CD14-positive monocyte (primary cell): ENCODE measurements around the gene DSCAML1. TPM values are rescaled to one million over a fixed set of nuclear protein-coding genes. Genes with fewer than 3 reads are reported as not detected.

Experiments
- DNase-seq, 3 donors: peaks; one replicate each; pipeline ENCODE4 v3.0.0-alpha.2; 2011 to 2022
- H2AFZ ChIP-seq: 2 replicates; pipeline ENCODE4 v1.6.0; 2012; ENCODE audit warnings: mild to moderate bottlenecking, low read depth, low read length, inconsistent platforms; ENCODE audit not compliant: insufficient read depth, poor library complexity, severe bottlenecking
- H3K27ac ChIP-seq, 2 donors: 1 replicate in 1 of 2; 2 replicates in 1 of 2; pipeline ENCODE4 v1.5.1; 2012 to 2013; ENCODE audit warnings: low read length in 2 of 2, control low read depth in 1 of 2, inconsistent platforms in 1 of 2, low read depth in 1 of 2, mild to moderate bottlenecking in 1 of 2
- H3K27me3 ChIP-seq, 2 donors: one replicate each; pipeline versions ENCODE4 v1.6.0 to v1.6.1; 2011 to 2013; ENCODE audit warnings: low read length in 2 of 2; ENCODE audit not compliant: control insufficient read depth in 2 of 2, insufficient read depth in 2 of 2
- H3K36me3 ChIP-seq, 2 donors: replicated peaks in 1 of 2; 1 replicate in 1 of 2; 2 replicates in 1 of 2; pipeline versions ENCODE4 v1.5.1 to v1.6.1; 2012 to 2013; ENCODE audit warnings: low read length in 2 of 2, control low read depth in 1 of 2, inconsistent platforms in 1 of 2, mild to moderate bottlenecking in 1 of 2; ENCODE audit not compliant: insufficient read depth in 2 of 2, control insufficient read depth in 1 of 2
- H3K4me1 ChIP-seq, 2 donors: 1 replicate in 1 of 2; 2 replicates in 1 of 2; pipeline versions ENCODE4 v1.5.1 to v1.6.1; 2012 to 2013; ENCODE audit warnings: low read length in 2 of 2, control low read depth in 1 of 2, inconsistent platforms in 1 of 2, mild to moderate bottlenecking in 1 of 2, moderate library complexity in 1 of 2; ENCODE audit not compliant: insufficient read depth in 2 of 2, control insufficient read depth in 1 of 2
- H3K4me2 ChIP-seq: replicated peaks from 2 replicates; pipeline ENCODE3; 2012; ENCODE audit warnings: low read length, moderate library complexity, mild to moderate bottlenecking; ENCODE audit not compliant: poor library complexity, severe bottlenecking; ENCODE audit errors: extremely low read depth
- H3K4me3 ChIP-seq, 3 experiments: fragments of 200-600 bp in 1 of 3; sonication (generic) in 1 of 3; replicated peaks in 1 of 3; 1 replicate in 2 of 3; 2 replicates in 1 of 3; pipeline ENCODE4 v1.5.1; 2011 to 2013; ENCODE audit warnings: low read length in 3 of 3, mild to moderate bottlenecking in 3 of 3, control low read depth in 2 of 3, low read depth in 2 of 3, inconsistent platforms in 1 of 3, moderate library complexity in 1 of 3
- H3K79me2 ChIP-seq: 2 replicates; pipeline ENCODE4 v1.6.0; 2012; ENCODE audit warnings: mild to moderate bottlenecking, control low read depth, inconsistent platforms, low read length, moderate library complexity; ENCODE audit not compliant: insufficient read depth
- H3K9ac ChIP-seq: 2 replicates; pipeline ENCODE4 v1.6.0; 2017; ENCODE audit warnings: low read length, mild to moderate bottlenecking; ENCODE audit not compliant: insufficient read depth, poor library complexity, severe bottlenecking
- H3K9me3 ChIP-seq, 2 donors: replicated peaks in 1 of 2; 1 replicate in 1 of 2; 2 replicates in 1 of 2; pipeline versions ENCODE4 v1.5.1 to v1.6.1; 2012 to 2013; ENCODE audit warnings: low read length in 2 of 2, control low read depth in 1 of 2; ENCODE audit not compliant: control insufficient read depth in 1 of 2, insufficient read depth in 1 of 2
- H4K20me1 ChIP-seq: 2 replicates; pipeline ENCODE4 v1.6.0; 2012; ENCODE audit warnings: mild to moderate bottlenecking, low read length, control low read depth, moderate library complexity; ENCODE audit not compliant: insufficient read depth
- H3K27ac Mint-ChIP-seq, 7 donors: one replicate each; pipeline ENCODE4 v1.8.0; 2020; ENCODE audit warnings: mild to moderate bottlenecking in 7 of 7, mixed read lengths in 7 of 7, moderate library complexity in 6 of 7, inconsistent platforms in 2 of 7
- H3K27me3 Mint-ChIP-seq, 3 donors: one replicate each; pipeline ENCODE4 v1.8.0; 2021 to 2022; ENCODE audit warnings: low read depth in 3 of 3, mild to moderate bottlenecking in 3 of 3, mixed read lengths in 3 of 3, moderate library complexity in 3 of 3, inconsistent platforms in 1 of 3
- H3K36me3 Mint-ChIP-seq, 2 donors: one replicate each; pipeline ENCODE4 v1.8.0; 2020; ENCODE audit warnings: mixed read lengths in 2 of 2, inconsistent platforms in 1 of 2, mild to moderate bottlenecking in 1 of 2
- H3K4me1 Mint-ChIP-seq: one replicate; pipeline ENCODE4 v1.8.0; 2020; ENCODE audit warnings: mild to moderate bottlenecking, mixed read lengths
- H3K4me3 Mint-ChIP-seq, 2 donors: one replicate each; pipeline ENCODE4 v1.8.0; 2020; ENCODE audit warnings: mild to moderate bottlenecking in 2 of 2, mixed read lengths in 2 of 2, moderate library complexity in 1 of 2
- H3K9me3 Mint-ChIP-seq, 7 donors: one replicate each; pipeline ENCODE4 v1.8.0; 2020 to 2022; ENCODE audit warnings: mixed read lengths in 7 of 7, mild to moderate bottlenecking in 6 of 7, moderate library complexity in 6 of 7, inconsistent platforms in 2 of 7
- WGBS: methylation state at CpG from one replicate; pipeline ENCODE4 v1.1.5; 2013; ENCODE audit warnings: missing lambda C conversion rate; ENCODE audit not compliant: insufficient coverage; 5-methylcytosine and 5-hydroxymethylcytosine counted together
- intact Hi-C, 2 donors: fragments of 100-400 bp; cut with micrococcal nuclease; formaldehyde crosslinking; loops; one replicate each; pipeline versions ENCODE4 v1.15.0 to v1.15.1; 2023
- polyA plus RNA-seq, 3 donors: library from polyadenylated mRNA; depleted of rRNA in 1 of 3; unstranded in 2 of 3; stranded (reverse) in 1 of 3; fragments of 300-500 nt in 2 of 3; fragments of >200 nt in 1 of 3; fragmentation: Illumina TruSeq in 2 of 3; gene quantifications; 1 replicate in 2 of 3; 2 replicates in 1 of 3; pipeline ENCODE4 v1.2.3, GENCODE V29; 2012 to 2021
- TF ChIP-seq, protein P1 (sequence below): fragments of 200-600 bp; IDR thresholded peaks from one replicate; pipeline ENCODE4 v1.8.0; 2022; ENCODE audit warnings: antibody characterized with exemption, mild to moderate bottlenecking

The DSCAML1 gene
- polyA plus RNA-seq, 3 donors, result not detected

DNA sequence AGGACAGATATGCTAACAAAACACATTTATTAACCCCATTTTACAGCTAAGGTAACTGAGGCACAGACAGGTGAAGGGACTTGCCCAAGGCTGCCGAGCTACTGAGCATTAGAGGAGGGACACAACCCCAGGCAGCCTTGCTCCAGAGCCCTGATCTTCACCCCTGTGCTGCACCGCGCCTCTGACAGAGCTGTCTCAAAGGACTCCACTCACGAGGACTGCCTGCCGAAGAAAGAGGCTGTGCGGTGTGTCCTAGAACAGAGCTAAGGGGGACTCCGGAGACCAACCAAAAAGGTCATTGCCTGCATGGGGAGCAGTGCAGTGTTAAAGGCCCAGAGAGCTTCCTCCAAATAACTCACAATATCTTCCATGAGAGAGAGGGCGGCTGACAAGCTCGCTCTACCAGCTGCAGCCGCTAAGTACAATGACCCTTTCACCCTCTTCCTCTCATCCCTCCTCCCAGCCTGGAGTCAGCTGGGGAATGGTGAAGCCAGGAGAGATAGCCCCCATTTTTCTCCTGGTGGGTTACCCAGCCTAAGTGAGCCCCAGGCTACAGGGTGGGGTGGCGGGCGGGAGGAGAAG is 119.2 kb downstream of the DSCAML1 start:
- Mint-ChIP-seq H3K9me3 (no peaks in the 10 kb centered on the region), H3K4me1 (no peaks in the 10 kb centered on the region), H3K36me3 (no peaks in the 10 kb centered on the region), H3K27ac (no peak overlapping the region), H3K4me3 (no peak overlapping the region), H3K27me3 (peaks cover 2 to 7% (median 6%) of the 10 kb centered on the region in 3 donors)
- no peak overlapping the region for H3K4me2 ChIP-seq
- no peak overlapping the region for H2AFZ ChIP-seq
- no peak overlapping the region for H3K4me3 ChIP-seq
- no peak overlapping the region for H3K27ac ChIP-seq
- intact Hi-C loops, result no loop called here
- TF ChIP-seq, protein P1, sequence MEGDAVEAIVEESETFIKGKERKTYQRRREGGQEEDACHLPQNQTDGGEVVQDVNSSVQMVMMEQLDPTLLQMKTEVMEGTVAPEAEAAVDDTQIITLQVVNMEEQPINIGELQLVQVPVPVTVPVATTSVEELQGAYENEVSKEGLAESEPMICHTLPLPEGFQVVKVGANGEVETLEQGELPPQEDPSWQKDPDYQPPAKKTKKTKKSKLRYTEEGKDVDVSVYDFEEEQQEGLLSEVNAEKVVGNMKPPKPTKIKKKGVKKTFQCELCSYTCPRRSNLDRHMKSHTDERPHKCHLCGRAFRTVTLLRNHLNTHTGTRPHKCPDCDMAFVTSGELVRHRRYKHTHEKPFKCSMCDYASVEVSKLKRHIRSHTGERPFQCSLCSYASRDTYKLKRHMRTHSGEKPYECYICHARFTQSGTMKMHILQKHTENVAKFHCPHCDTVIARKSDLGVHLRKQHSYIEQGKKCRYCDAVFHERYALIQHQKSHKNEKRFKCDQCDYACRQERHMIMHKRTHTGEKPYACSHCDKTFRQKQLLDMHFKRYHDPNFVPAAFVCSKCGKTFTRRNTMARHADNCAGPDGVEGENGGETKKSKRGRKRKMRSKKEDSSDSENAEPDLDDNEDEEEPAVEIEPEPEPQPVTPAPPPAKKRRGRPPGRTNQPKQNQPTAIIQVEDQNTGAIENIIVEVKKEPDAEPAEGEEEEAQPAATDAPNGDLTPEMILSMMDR, result no peak
- H3K4me1 ChIP-seq, result no peaks in the 10 kb centered on the region
- no peak for DNase-seq
- H4K20me1 ChIP-seq, result no peaks in the 10 kb centered on the region
- H3K79me2 ChIP-seq, result no peaks in the 10 kb centered on the region
- H3K36me3 ChIP-seq, result no peaks in the 10 kb centered on the region
- no peak overlapping the region for H3K9ac ChIP-seq
- 98% methylated on average over 9 of the region's 12 CpGs for WGBS
- H3K27me3 ChIP-seq, result no peaks in the 10 kb centered on the region
- H3K9me3 ChIP-seq, result no peaks in the 10 kb centered on the region

DNA sequence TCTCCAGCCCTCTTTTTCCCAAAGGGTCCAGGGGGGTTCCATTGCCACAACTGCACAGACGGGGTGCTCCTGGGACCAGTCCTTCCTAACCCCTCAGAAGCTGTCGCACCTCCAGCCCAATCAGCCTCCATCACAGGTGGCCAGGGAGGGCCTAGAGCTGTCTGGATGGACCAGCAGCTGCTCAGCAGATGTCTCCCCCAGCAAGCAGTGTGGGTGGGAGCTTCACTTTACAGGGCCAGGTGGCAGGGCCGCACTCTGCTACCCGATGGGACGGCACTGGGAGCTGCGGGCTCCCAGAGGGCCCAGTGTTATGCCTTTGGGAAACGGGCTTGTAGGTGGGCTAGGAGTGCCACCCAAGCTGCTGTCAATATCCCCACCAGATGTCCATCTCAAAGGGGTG is 120.5 kb downstream of the DSCAML1 start:
- H3K79me2 ChIP-seq, result no peaks in the 10 kb centered on the region
- no peak overlapping the region for H3K4me3 ChIP-seq
- H3K4me2 ChIP-seq, result no peak overlapping the region
- H3K36me3 ChIP-seq, result no peaks in the 10 kb centered on the region
- WGBS, result 100% methylated on average over 3 of the region's 7 CpGs
- no peak overlapping the region for H3K4me3 Mint-ChIP-seq
- no peak overlapping the region for H3K27ac Mint-ChIP-seq
- H3K4me1 Mint-ChIP-seq, result no peaks in the 10 kb centered on the region
- DNase-seq, result no peak
- no peaks in the 10 kb centered on the region for H3K9me3 ChIP-seq
- H3K27ac ChIP-seq, result no peak overlapping the region
- TF ChIP-seq, protein P1, result no peak
- no peaks in the 10 kb centered on the region for H3K9me3 Mint-ChIP-seq
- H3K4me1 ChIP-seq, result no peaks in the 10 kb centered on the region
- H3K36me3 Mint-ChIP-seq, result no peaks in the 10 kb centered on the region
- no peaks in the 10 kb centered on the region for H4K20me1 ChIP-seq
- H2AFZ ChIP-seq, result no peak overlapping the region
- peaks cover 2 to 9% (median 6%) of the 10 kb centered on the region in 3 donors for H3K27me3 Mint-ChIP-seq
- intact Hi-C loops, result no loop called here
- H3K27me3 ChIP-seq, result no peaks in the 10 kb centered on the region
- H3K9ac ChIP-seq, result no peak overlapping the region
